GM19455 (cell line): ENCODE measurements around the gene FUNDC2.
A peak's percentile ranks its signal among the peaks of the same experiment; 100 is the strongest.
"Not testable (repeated sequence)": the region's sequence is repeated elsewhere in the genome, so short reads cannot be mapped to it uniquely, and the experiment has no call there.

ENCODE experiments used
- ATAC-seq: cut with Tn5 transposase; IDR thresholded peaks from one replicate; pipeline ENCODE4 v1.9.1; 2021; ENCODE audit not compliant: unreplicated experiment

The FUNDC2 gene, protein sequence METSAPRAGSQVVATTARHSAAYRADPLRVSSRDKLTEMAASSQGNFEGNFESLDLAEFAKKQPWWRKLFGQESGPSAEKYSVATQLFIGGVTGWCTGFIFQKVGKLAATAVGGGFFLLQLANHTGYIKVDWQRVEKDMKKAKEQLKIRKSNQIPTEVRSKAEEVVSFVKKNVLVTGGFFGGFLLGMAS

GRCh38 chrX:155026727-155027508 lies at the start of gene FUNDC2:
Gene FUNDC2, plus strand, starts transcription at chrX:155026844. Its CDS starts 95 bp downstream, at chrX:155026939.
- ATAC-seq, result peak; percentile 92

- no peak for ATAC-seq
Observed at GRCh38 chrX:154979629-154980028, 47.0 kb upstream of the FUNDC2 start.

DNA sequence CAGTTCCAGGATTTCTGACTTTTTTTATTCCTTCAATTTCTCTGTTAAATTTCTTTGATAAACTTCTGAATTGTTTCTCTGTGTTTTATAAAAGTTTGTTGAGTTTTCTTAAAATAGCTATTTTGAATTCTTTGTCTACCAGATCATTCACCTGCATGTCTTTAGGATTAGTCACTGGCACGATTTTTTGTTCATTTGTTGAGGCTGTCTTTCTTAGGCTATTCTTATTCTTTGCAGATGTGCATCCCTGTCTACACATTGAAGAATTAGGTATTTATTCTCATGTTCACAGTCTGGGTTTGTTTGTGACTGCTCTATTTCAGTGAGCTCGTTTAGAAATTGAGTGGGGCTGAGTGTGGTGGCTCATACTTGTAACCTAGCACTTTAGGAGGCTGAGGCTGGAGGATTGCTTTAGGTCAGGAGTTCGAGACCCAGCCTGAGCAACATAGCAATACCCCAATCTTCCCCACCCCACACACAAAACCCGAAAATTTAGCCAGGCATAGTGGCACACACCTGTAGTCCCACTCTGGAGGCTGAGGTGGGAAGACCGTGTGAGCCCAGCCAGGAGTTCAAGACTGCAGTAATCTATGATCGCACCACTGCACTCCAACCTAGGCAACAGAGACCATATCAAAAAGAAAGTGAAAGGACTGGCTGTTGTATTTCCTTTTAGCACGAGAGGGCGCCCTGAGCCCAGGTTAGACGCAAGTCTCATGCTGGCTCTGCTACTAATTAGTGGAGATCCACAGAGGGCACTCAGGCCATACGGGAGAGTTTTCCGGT lies 46.1 kb upstream of the FUNDC2 start:
- peak; percentile 97 for ATAC-seq

DNA sequence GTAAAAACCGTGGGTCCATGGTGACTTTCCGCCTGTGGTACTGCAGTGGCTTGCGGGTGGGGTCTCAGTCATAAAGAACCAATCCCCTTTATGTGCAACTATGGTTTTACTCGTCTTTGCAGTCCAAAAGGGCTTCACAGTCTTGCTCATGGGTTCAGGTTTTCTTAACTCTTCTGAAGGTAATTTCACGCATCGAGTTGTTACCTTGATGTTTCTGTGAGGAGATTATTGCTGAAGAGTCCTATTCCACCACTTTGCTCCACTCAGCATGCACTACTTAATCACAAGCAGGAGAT lies 45.6 kb upstream of the FUNDC2 start:
- no peak for ATAC-seq

- no peak for ATAC-seq
Observed at GRCh38 chrX:154986826-154987575, 39.6 kb upstream of the FUNDC2 start.

DNA sequence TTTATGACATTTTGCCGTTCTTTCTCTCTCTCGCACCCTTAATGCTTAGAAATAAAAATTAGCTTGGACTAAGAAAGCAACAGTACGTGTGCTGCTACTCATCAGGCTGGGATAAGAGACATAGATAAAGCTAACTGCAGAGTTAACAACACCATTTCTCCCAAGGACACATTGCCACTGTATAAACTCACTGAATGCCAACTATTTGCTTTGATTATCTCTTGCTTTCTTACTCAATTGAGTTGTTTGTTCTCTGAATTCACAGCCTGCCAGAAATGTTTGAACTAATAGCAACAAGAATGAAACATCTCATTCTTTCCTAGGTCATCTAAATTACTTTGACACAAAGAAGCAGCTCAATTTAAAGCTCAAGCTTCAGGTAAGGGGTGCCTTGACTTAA lies 38.7 kb upstream of the FUNDC2 start:
- no peak for ATAC-seq

GRCh38 chrX:154988719-154989118 lies 37.9 kb upstream of the FUNDC2 start:
- ATAC-seq, result no peak

- no peak for ATAC-seq
Observed at GRCh38 chrX:154990496-154990895, 36.1 kb upstream of the FUNDC2 start.

GRCh38 chrX:154991039-154991438 lies 35.6 kb upstream of the FUNDC2 start:
- no peak for ATAC-seq

DNA sequence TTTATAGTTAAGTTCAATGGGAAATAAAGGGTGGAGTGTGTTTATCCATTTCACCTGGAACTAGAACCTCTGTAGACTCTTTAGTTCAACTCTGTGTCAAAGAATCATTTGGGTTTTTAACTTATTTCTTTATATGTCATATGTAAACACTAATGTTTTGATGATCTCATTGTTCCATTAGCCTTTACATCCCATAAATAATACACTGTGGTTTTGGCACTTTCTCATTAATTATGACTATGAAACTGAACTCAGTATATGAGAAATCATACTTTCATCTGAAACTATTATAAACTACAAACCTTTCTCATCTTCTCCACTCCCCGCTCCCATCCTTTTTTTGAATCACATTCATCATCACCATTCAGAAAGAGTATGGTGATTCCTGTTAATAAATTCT lies 35.2 kb upstream of the FUNDC2 start:
- ATAC-seq, result no peak

- ATAC-seq, result no peak
Observed at GRCh38 chrX:154998204-154998880, 28.3 kb upstream of the FUNDC2 start.

GRCh38 chrX:155000841-155001240 lies 25.8 kb upstream of the FUNDC2 start:
- ATAC-seq, result no peak

DNA sequence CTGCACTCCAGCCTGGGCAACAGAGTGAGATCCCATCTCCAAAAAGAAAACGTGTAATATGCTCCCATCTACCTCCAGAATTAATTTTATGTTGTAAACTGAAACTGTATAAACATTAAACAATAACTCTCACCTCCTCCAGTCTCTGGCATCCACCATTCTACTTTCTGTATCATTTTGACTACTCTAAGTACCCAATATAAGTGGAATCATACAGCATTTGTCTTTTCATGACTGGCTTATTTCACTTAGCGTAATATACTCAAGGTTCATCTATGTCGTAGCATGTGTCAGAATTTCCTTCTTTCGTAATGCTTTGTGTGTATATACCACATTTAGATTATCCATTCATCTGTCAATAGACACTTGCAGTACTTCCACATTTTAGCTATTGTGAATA lies 24.8 kb upstream of the FUNDC2 start:
- no peak for ATAC-seq

DNA sequence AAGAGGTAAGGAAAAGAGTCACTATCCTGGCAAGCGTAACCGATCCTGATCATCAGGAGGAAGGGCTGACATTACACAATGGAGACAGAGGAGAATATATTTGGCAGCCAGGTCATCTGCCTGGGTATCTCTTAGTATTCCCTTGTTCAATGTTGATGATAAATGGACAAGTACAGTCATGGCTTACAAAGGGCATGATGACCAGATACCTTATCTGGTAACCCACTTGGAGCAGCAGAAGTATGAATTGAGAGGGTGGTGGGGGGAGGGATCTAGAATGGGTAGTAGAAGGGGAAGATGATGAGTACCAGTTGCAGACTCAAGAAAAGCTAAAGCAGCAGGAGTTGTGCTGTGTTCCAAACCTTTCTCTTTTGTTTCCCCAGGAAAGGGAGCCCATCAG lies 21.5 kb upstream of the FUNDC2 start:
- ATAC-seq, result no peak

GRCh38 chrX:155006379-155006778 lies 20.3 kb upstream of the FUNDC2 start:
- ATAC-seq, result not testable (repeated sequence)

DNA sequence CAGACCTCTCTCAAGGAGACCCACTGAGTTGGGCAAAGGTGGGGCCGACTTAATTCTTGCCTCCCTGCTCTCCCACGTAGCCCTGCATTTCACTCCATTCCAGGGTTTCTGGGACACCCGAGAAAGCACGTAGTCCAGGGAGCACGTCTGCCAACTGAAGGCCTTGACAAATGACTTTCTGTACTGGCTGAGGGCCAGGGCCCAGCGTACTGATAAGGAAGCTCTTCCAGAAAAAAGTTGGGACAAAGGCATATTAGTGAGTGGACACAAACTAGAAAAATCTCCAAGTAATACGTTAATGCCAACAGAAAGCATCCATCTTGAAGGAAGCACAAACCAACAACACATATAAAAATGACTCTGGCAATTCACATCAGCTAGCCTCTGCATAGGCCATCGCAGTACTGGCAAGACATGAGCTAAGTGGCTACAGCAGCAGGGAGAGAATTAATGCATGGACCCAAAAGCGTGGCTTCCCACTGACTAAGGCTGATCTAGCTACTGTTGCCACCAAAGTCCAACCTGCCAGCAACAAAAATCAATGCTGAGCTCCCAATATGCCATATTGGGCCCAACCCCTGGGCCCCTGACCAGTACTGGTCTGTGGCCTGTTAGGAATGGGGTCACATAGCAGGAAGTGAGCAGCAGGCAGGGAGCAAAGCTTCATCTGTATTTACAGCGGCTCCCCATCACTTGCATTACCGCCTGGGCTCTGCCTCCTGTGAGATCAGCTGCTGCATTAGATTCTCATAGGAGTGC lies 19.6 kb upstream of the FUNDC2 start:
- ATAC-seq, result not testable (repeated sequence)

- not testable (repeated sequence) for ATAC-seq
Observed at GRCh38 chrX:155008578-155008977, 18.1 kb upstream of the FUNDC2 start.

GRCh38 chrX:155009994-155010472 lies 16.6 kb upstream of the FUNDC2 start:
- no peak for ATAC-seq

GRCh38 chrX:155020591-155020990 lies 6.1 kb upstream of the FUNDC2 start:
- ATAC-seq, result no peak

GRCh38 chrX:155022585-155022984 lies 4.1 kb upstream of the FUNDC2 start, which contains the start of gene F8:
Gene F8, minus strand, starts transcription at chrX:155022723. Its CDS starts 171 bp downstream, at chrX:155022552.
- no peak for ATAC-seq
